Kidney (tissue), 14 donors: ENCODE measurements around the gene SIRPA. TPM values are rescaled to one million over a fixed set of nuclear protein-coding genes. Genes with fewer than 3 reads are reported as not detected.

ENCODE experiments used
- DNase-seq, 5 donors: peaks; one replicate each; pipeline ENCODE4 v3.0.0-alpha.2; 2013 to 2020
- FAIRE-seq: peaks from 2 replicates; lab custom pipeline; 2012; peaks lifted over from hg19 to GRCh38; lab: Jason Lieb, UNC
- H3K27ac ChIP-seq, 2 donors: one replicate each; pipeline ENCODE4 v1.7.0; 2013; ENCODE audit warnings: low read depth in 2 of 2, low read length in 2 of 2, inconsistent platforms in 1 of 2
- H3K27me3 ChIP-seq: one replicate; pipeline ENCODE4 v1.7.1; 2013; ENCODE audit warnings: low read length, inconsistent platforms; ENCODE audit not compliant: control insufficient read depth, insufficient read depth
- H3K36me3 ChIP-seq, 3 donors: one replicate each; pipeline versions ENCODE4 v1.7.0 to v1.7.1; 2013; ENCODE audit warnings: low read length in 3 of 3, control low read depth in 1 of 3, inconsistent platforms in 1 of 3; ENCODE audit not compliant: insufficient read depth in 3 of 3, control insufficient read depth in 2 of 3
- H3K4me1 ChIP-seq, 3 donors: one replicate each; pipeline versions ENCODE4 v1.7.0 to v1.7.1; 2013; ENCODE audit warnings: low read length in 3 of 3, inconsistent platforms in 1 of 3, low read depth in 1 of 3; ENCODE audit not compliant: control insufficient read depth in 2 of 3, insufficient read depth in 2 of 3
- H3K4me3 ChIP-seq, 3 donors: one replicate each; pipeline versions ENCODE4 v1.7.0 to v1.8.1; 2013; ENCODE audit warnings: low read length in 3 of 3, control low read depth in 1 of 3, inconsistent platforms in 1 of 3
- H3K9ac ChIP-seq, 3 donors: one replicate each; pipeline versions ENCODE4 v1.7.0 to v1.7.1; 2013; ENCODE audit warnings: low read length in 3 of 3, control low read depth in 1 of 3, inconsistent platforms in 1 of 3
- H3K9me3 ChIP-seq, 3 donors: one replicate each; pipeline versions ENCODE4 v1.7.0 to v1.7.1; 2013; ENCODE audit warnings: low read length in 3 of 3, control low read depth in 1 of 3, inconsistent platforms in 1 of 3; ENCODE audit not compliant: control insufficient read depth in 2 of 3, insufficient read depth in 1 of 3
- intact Hi-C: fragments of 100-400 bp; cut with DNase I; formaldehyde crosslinking; loops from one replicate; pipeline ENCODE4 v1.11.1; 2022
- polyA plus RNA-seq: library from polyadenylated mRNA; stranded (reverse); fragments of 350-450 nt; fragmentation: Illumina TruSeq; extraction: RNeasy Lipid Tissue Mini Kit (QIAGEN cat#74804); gene quantifications from one replicate; pipeline ENCODE4 v1.2.3, GENCODE V29; 2014; ENCODE audit warnings: low read depth, low replicate concordance; ENCODE audit not compliant: insufficient read depth
- total RNA-seq: library from RNA; stranded (reverse); fragmentation: NEBNext Ultra II Directional; extraction: Animal tissue kit (Norgen Biotek cat#: 25700); gene quantifications from one replicate; pipeline ENCODE4 v1.2.1, GENCODE V29; 2021
- TF ChIP-seq, protein P1 (sequence below): IDR thresholded peaks from 3 replicates; pipeline ENCODE4 v1.5.1; 2012; ENCODE audit warnings: mild to moderate bottlenecking, moderate library complexity, borderline replicate concordance; ENCODE audit not compliant: insufficient read depth; ENCODE audit errors: extremely low read depth
- donor health status: control.
- donor health status: control.
- donor health status: control.
- donor health status: control.
- donor health status: control.
- donor health status: DM: yes; HTN: yes; CAD: no.
- donor health status: Normal renal cell carcinoma (clear cell type).

The SIRPA gene
- total and polyA plus RNA-seq, 2 donors from 2014 or later, result 24.7 to 46.6 TPM

DNA sequence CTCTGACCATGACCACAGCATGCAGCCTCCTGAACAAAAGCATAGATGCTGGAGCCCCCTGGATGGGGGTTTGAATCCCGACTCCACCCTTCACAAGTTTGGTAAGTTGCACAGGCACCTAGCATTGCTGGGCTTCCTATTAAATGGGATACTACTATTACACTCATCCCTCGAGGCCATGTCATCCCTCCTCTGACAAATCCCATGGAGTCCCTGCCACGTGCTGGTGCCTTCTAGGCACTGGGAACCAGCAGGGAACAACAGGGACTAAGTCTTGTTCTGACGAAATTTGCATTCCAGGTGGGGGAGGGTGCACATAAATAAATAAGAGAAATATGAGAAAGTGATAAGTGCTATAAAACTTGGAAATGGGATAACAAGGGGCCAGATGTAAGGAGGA, 15.3 kb upstream of the SIRPA start:
- no peak overlapping the region for H3K4me3 ChIP-seq
- TF ChIP-seq, protein P1, sequence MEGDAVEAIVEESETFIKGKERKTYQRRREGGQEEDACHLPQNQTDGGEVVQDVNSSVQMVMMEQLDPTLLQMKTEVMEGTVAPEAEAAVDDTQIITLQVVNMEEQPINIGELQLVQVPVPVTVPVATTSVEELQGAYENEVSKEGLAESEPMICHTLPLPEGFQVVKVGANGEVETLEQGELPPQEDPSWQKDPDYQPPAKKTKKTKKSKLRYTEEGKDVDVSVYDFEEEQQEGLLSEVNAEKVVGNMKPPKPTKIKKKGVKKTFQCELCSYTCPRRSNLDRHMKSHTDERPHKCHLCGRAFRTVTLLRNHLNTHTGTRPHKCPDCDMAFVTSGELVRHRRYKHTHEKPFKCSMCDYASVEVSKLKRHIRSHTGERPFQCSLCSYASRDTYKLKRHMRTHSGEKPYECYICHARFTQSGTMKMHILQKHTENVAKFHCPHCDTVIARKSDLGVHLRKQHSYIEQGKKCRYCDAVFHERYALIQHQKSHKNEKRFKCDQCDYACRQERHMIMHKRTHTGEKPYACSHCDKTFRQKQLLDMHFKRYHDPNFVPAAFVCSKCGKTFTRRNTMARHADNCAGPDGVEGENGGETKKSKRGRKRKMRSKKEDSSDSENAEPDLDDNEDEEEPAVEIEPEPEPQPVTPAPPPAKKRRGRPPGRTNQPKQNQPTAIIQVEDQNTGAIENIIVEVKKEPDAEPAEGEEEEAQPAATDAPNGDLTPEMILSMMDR, result no peak
- intact Hi-C loops, result no loop called here
- no peak overlapping the region for H3K9ac ChIP-seq
- no peak for DNase-seq
- peaks cover 0 to 2% (median under 1%) of the 10 kb centered on the region in 3 donors for H3K4me1 ChIP-seq
- FAIRE-seq, result no peak
- H3K27me3 ChIP-seq, result no peaks in the 10 kb centered on the region
- H3K36me3 ChIP-seq, result no peaks in the 10 kb centered on the region
- no peak overlapping the region for H3K27ac ChIP-seq
- no peaks in the 10 kb centered on the region for H3K9me3 ChIP-seq

DNA sequence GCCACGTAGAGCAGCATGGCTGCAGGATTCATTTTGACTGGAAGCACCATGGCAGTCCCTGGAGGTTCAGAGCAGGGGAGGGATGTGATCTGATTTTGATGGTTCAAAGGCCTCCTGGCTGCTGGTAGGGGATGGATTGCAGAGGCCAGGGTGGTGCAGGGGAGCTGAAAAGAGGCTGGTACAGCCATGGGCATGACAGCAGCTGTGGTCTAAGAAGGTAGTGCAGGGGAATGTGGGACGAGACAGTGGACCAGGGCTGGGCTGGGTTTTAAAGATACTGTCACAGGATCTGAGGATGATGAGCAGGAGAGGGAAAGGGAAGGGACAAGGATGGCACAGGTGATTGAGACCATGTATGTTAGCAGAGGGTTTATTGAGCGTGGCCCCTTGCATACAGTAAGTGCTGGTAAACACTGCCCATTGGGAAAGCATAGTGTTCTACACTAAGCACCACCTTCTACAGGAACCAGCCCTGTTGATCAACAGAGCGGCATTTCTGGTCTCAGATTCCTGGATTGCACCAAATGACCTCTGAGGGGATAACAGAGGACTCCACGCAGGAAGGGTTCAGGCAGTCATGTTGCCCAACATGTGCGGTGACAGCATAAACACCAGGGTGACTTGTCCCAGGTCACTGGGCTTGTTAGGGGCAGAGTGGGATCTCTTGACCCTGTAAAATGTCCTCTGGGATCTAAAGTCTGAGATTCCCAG, 14.5 kb upstream of the SIRPA start:
- Histone ChIP-seq H3K27ac (no peak overlapping the region), H3K9ac (no peak overlapping the region), H3K9me3 (no peaks in the 10 kb centered on the region), H3K4me1 (no peaks in the 10 kb centered on the region), H3K4me3 (no peak overlapping the region), H3K27me3 (no peaks in the 10 kb centered on the region), H3K36me3 (no peaks in the 10 kb centered on the region)
- TF ChIP-seq, protein P1, result no peak
- no peak for FAIRE-seq
- DNase-seq, result no peak
- intact Hi-C loops, result no loop called here

DNA sequence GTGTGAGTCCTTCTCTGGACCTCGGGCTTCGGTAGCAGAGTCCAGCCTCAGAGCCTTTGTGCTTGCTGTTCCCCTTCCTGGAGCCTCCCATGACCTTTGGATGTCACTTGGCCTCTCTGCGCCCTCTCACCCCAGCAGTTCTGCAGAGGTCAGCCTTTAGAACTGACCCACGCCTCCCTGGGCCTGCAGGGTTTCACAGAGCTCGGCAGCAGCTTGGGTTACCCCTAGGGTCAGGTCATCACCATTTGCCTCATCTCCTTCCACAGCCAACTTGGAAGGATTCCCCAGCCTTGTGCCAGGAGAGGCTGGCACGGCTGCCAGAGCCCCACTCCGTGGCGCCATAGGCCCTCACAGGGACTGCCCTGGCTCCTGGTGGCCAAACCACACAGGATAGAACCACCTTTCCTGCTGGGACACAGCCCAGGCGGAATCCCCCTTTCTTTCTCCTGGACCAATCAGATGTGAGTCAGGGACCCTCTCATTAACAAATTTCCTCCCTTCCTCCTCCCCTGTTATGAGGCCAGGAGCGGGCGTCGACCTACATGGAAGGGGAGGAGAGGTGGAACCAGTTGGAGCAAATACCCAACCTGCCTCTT, 13.9 kb upstream of the SIRPA start:
- Histone ChIP-seq H3K4me1 (no peaks in the 10 kb centered on the region), H3K9ac (no peak overlapping the region), H3K36me3 (no peaks in the 10 kb centered on the region), H3K4me3 (no peak overlapping the region), H3K27me3 (no peaks in the 10 kb centered on the region), H3K9me3 (no peaks in the 10 kb centered on the region), H3K27ac (no peak overlapping the region)
- TF ChIP-seq, protein P1, result no peak
- intact Hi-C loops, result no loop called here
- no peak for DNase-seq
- no peak for FAIRE-seq
